Gastrocnemius medialis (tissue), 4 donors: ENCODE measurements around the gene STUB1.

Source experiments
- POLR2A ChIP-seq, 2 donors: fragments of 450-650 bp; IDR thresholded peaks; one replicate each; pipeline ENCODE4 v1.6.1; 2017; ENCODE audit warnings: antibody characterized with exemption in 2 of 2, mild to moderate bottlenecking in 2 of 2, moderate library complexity in 2 of 2
- TF ChIP-seq, protein P1 (sequence below), 5 experiments: fragments of 450-650 bp in 3 of 5; fragments of 200-600 bp in 2 of 5; sonication (generic) in 2 of 5; IDR thresholded peaks in 4 of 5; conservative IDR thresholded peaks in 1 of 5; 1 replicate in 4 of 5; 2 replicates in 1 of 5; pipeline ENCODE4 v1.5.1; 2016 to 2019; ENCODE audit warnings: antibody characterized with exemption in 5 of 5, mild to moderate bottlenecking in 3 of 5, moderate library complexity in 3 of 5

DNA sequence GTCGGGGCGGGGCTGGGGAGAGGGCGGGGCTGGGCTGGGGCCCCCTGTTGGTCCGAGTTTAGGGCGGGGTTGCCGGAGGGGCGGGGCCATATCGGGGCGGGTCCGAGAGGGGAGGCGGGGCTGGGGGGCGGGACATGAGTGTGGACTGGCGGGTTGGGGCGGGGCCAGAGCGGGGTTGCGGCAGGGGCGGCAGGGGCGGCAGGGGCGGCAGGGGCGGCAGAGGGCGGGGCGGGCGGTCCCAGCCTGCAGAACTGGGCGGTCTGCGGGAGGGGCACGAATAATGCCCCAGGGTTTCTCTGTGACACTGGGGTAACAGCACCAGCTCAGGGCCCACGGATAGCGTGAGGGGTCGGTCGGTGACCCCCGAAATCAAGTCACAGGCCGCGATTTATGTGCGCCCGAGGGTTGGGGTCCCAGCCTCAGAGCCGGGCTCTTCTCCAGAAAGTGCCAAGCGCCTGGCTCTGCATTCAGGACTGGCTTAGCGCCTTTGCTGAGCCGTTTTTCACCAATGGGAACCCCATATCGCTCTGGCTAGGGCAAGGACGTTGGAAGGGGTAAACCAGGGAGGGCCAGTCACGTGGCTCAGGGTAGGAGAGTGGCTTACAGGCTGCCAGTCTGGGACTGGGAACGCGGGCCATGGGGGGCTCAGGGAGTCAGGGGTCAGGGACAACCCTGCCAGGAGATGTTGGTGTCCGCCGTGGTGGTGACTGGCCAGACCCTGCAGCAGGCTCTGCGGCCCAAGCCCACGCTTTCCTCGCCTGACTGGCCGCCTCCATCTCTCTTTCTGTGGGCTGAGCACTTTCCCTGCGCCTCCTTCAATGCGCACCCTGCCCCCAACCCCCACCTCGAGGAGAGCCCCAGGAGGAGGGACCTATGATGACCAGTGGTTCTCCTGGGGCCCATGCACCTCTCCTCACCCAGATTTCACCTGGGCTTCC, 42.9 kb upstream of the STUB1 start:
- TF ChIP-seq, protein P1, sequence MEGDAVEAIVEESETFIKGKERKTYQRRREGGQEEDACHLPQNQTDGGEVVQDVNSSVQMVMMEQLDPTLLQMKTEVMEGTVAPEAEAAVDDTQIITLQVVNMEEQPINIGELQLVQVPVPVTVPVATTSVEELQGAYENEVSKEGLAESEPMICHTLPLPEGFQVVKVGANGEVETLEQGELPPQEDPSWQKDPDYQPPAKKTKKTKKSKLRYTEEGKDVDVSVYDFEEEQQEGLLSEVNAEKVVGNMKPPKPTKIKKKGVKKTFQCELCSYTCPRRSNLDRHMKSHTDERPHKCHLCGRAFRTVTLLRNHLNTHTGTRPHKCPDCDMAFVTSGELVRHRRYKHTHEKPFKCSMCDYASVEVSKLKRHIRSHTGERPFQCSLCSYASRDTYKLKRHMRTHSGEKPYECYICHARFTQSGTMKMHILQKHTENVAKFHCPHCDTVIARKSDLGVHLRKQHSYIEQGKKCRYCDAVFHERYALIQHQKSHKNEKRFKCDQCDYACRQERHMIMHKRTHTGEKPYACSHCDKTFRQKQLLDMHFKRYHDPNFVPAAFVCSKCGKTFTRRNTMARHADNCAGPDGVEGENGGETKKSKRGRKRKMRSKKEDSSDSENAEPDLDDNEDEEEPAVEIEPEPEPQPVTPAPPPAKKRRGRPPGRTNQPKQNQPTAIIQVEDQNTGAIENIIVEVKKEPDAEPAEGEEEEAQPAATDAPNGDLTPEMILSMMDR (IDR thresholded peaks at IDR 0.05 in 4 of 5, conservative IDR thresholded peaks at IDR 0.05 in 1 of 5) = no peak
- TF ChIP-seq POLR2A (IDR thresholded peaks at IDR 0.05) = no peak
